D721Med (cell line): ENCODE data around the gene ICAM3.
"Not testable (repeated sequence)": the region's sequence is repeated elsewhere in the genome, so short reads cannot be mapped to it uniquely, and the experiment has no call there.

ENCODE experiments used
- DNase-seq: peaks from one replicate; pipeline ENCODE4 v3.0.0; 2011; ENCODE audit warnings: low spot score; ENCODE audit not compliant: insufficient read length
- FAIRE-seq: peaks from 2 replicates; lab custom pipeline; 2011; peaks lifted over from hg19 to GRCh38; lab: Jason Lieb, UNC
- TF ChIP-seq, protein P1 (sequence below): IDR thresholded peaks from 2 replicates; pipeline ENCODE4 v1.5.1; 2012; ENCODE audit warnings: mild to moderate bottlenecking, control low read depth; ENCODE audit not compliant: insufficient read depth; ENCODE audit errors: missing control alignments

ICAM3 gene

DNA sequence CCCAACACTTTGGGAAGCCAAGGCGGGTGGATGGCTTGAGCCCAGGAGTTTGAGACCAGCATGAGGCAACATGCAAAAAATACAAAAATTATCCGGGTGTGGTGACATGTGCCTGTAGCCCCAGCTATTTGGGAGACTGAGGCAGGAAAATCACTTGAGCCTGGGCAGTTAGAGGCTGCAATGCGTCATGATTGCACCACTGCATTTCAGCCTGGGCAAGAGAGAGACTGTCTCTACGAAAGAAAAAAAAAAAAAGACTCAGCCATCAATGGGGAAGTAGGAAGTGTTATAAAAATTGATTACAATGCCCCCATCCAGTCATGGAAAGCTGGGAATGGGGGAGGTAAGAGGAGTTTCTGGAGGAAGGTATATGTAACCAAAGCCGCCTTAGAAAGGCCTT lies 35.5 kb upstream of the ICAM3 start:
- TF ChIP-seq, protein P1, sequence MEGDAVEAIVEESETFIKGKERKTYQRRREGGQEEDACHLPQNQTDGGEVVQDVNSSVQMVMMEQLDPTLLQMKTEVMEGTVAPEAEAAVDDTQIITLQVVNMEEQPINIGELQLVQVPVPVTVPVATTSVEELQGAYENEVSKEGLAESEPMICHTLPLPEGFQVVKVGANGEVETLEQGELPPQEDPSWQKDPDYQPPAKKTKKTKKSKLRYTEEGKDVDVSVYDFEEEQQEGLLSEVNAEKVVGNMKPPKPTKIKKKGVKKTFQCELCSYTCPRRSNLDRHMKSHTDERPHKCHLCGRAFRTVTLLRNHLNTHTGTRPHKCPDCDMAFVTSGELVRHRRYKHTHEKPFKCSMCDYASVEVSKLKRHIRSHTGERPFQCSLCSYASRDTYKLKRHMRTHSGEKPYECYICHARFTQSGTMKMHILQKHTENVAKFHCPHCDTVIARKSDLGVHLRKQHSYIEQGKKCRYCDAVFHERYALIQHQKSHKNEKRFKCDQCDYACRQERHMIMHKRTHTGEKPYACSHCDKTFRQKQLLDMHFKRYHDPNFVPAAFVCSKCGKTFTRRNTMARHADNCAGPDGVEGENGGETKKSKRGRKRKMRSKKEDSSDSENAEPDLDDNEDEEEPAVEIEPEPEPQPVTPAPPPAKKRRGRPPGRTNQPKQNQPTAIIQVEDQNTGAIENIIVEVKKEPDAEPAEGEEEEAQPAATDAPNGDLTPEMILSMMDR, result no peak
- FAIRE-seq, result no peak
- no peak for DNase-seq

DNA sequence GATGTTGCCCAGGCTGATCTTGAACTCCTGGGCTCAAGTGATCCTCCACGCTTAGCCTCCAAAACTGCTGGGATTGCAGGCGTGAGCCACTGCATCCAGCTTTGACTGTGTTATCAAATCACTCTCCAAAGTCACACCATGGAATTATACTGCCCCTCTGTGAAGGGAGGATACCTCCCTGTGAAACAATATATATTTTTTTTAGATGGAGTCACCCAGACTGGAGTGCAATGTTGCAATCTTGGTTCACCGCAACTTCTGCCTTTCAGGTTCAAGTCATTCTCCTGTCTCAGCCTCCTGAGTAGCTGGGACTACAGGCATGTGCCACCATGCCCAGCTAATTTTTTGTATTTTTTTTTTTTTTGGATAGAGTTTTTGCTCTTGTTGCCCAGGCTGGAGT lies 33.3 kb upstream of the ICAM3 start:
- FAIRE-seq (no peak), DNase-seq (no peak)
- TF ChIP-seq, protein P1, result no peak

DNA sequence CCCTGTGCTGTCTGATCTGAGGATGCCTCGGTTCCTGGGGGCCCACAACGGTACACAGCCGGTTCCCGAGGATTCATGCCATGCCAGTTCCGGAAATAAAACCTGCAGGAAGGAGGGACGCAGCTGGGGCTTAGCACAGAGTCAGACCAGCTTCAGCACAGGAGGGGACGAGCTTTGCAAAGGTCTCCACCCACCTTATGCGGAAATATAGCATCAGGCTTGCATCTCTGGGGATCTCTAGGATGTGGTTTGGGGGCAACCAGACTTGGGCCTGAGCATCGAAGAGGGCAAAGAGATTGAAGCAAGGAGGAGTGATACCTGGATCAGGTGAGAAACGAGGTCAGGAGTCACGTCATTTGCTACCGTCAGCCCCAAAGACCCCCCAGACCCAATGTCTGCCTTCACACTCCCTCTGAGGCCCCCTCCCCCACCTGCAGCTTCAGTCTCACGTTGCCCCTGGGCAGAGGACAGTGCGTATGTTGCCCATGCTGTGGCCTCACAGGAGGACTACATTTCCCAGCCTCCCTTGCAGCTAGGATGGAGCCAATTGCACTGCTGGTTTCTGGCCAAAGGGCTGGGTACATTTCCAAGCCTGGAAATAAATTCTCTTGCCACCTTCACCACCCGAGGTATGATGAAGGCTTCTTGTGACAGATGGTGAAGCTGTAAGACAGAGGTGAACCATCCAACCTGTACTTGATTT lies 28.8 kb upstream of the ICAM3 start:
- TF ChIP-seq, protein P1, result no peak
- DNase-seq (no peak), FAIRE-seq (no peak)

DNA sequence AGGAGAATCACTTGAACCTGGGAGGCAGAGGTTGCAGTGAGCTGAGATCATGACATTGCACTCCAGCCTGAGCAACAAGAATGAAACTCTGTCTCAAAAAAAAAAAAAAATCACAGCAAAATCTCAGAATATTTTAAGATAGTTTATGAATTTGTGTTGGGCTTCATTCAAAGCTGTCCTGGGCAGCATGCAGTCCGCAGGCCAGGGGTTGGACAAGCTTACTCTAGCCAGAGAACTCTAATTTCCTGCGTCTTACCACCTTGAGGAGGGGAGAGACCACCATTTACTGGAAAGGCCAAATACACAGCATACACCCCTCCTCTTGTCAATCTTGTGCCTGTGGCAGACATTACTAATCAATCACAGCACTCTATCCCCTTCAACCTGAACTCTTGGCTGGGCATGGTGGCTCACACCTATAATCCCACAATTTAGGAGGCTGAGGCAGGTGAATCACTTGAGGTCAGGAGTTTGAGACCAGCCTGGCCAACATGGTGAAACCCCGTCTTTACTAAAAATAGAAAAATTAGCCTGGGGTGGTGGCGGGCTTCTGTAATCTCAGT lies 27.6 kb upstream of the ICAM3 start:
- not testable (repeated sequence) for FAIRE-seq, DNase-seq

DNA sequence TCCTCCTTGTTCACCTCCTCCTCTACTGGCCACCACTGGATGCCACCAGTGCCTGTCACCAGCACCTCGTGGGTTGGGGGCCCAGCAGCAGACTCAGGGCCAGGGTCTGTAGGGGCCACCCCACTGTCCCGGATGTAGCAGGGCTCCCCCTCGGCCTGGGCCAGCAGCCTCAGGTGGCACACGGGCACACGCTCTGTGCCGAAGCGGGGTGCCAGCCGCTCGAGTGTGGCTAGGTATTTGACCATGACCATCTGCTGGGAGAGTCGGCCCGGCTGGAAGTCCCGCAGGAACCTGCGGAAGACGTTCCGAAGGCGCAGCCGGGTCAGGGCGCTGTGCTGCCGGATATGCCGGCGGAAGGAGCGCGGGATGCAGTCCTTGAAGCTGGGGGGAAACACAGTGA lies 26.1 kb upstream of the ICAM3 start:
- TF ChIP-seq, protein P1, result no peak
- FAIRE-seq, result no peak
- DNase-seq, result no peak

DNA sequence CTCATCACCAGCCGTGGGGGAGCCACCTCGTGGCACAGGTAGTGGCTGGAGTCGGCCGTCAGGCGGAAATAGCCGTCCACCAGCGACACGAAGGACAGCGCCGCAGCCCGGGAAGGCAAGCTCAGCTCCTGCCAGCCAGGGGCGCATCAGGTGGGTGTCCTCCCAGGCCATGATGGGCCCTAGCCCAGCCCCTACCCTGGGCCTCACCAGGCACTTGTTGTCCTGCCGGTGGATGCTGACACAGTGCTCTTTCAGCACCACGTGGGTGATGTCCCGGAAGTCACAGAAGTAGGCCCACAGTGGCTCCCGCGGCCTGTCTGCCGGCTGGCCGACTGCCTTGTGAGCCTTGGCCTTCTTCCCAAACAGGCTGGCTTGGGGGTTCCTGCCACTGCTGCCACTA lies 25.2 kb upstream of the ICAM3 start:
- no peak for FAIRE-seq
- DNase-seq, result no peak
- TF ChIP-seq, protein P1, result no peak

DNA sequence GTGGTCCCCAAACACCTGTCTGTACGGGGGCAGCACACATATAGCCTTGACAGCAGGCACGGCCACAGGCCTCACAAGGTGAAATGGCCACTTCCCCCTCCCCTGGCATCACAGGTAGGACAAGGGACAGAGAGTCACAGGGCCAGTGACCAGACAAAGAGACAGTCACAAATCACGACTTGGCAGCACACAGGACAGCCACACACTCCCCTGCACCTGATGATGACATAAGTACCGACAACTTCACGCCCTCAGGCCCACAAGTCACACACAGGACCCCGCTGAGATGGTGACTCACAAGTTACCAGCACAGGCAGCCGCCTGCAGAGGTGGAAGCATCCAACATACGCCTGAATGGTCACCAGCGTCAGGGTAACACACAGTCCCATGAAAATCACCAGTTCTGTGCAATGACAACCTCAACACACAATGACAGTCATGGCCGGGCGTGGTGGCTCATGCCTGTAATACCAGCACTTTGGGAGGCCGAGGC lies 24.4 kb upstream of the ICAM3 start:
- TF ChIP-seq, protein P1, result no peak
- FAIRE-seq, result no peak
- DNase-seq, result no peak
